AG04449 (cell line): Measurements from ENCODE around the gene SLF1.

Experiments
- CTCF ChIA-PET: fragments of 350-600 bp; formaldehyde crosslinking; extraction: SDS; loops from one replicate; lab custom pipeline; 2021; ENCODE audit warnings: antibody characterized with exemption; lab: Yijun Ruan, JAX
- POLR2A ChIA-PET: fragments of 400-600, 350-600 bp; formaldehyde crosslinking; extraction: SDS; loops from one replicate; lab custom pipeline; 2020; ENCODE audit warnings: antibody characterized with exemption, inconsistent platforms; lab: Yijun Ruan, JAX
- DNase-seq: peaks from one replicate; pipeline ENCODE4 v3.0.0-alpha.2; 2010; ENCODE audit warnings: low read depth, low spot score
- H3K4me3 ChIP-seq: 2 replicates; pipeline ENCODE4 v1.5.1; 2011; ENCODE audit warnings: low read depth, mild to moderate bottlenecking, control low read depth, low read length
- TF ChIP-seq, protein P1 (sequence below): IDR thresholded peaks from one replicate; pipeline ENCODE4 v1.5.1; 2011; ENCODE audit warnings: mild to moderate bottlenecking, moderate library complexity, low read length, control low read depth, inconsistent platforms; ENCODE audit not compliant: insufficient read depth; ENCODE audit errors: missing control alignments

Gene SLF1

DNA sequence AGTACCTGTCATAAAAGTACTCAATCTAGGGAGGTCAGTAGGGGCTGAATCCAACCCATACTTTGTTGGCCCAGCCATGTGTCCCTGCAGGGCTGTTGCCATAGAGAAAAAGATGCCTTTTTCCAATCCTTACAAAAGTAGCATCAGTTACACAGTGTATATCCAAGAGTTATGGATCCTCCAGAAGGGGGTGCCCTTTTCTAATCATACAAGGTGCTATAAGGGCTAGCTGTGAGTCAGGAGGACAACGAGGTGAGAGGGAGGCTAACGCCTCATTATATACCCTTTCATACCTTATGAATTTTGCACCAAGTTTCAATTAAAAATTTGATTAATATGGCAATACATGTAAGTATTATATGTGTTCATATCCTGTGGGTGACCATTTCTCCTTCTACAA lies 4.9 kb upstream of the SLF1 start:
- CTCF ChIA-PET = interaction anchor here (0.8 kb wide), 1 partner anchor 125 kb away, joined by 3 read pairs; no protein-coding TSS in a partner anchor
- no peak overlapping the region for H3K4me3 ChIP-seq
- TF ChIP-seq, protein P1, sequence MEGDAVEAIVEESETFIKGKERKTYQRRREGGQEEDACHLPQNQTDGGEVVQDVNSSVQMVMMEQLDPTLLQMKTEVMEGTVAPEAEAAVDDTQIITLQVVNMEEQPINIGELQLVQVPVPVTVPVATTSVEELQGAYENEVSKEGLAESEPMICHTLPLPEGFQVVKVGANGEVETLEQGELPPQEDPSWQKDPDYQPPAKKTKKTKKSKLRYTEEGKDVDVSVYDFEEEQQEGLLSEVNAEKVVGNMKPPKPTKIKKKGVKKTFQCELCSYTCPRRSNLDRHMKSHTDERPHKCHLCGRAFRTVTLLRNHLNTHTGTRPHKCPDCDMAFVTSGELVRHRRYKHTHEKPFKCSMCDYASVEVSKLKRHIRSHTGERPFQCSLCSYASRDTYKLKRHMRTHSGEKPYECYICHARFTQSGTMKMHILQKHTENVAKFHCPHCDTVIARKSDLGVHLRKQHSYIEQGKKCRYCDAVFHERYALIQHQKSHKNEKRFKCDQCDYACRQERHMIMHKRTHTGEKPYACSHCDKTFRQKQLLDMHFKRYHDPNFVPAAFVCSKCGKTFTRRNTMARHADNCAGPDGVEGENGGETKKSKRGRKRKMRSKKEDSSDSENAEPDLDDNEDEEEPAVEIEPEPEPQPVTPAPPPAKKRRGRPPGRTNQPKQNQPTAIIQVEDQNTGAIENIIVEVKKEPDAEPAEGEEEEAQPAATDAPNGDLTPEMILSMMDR = no peak
- POLR2A ChIA-PET = no interaction called here
- DNase-seq = no peak

DNA sequence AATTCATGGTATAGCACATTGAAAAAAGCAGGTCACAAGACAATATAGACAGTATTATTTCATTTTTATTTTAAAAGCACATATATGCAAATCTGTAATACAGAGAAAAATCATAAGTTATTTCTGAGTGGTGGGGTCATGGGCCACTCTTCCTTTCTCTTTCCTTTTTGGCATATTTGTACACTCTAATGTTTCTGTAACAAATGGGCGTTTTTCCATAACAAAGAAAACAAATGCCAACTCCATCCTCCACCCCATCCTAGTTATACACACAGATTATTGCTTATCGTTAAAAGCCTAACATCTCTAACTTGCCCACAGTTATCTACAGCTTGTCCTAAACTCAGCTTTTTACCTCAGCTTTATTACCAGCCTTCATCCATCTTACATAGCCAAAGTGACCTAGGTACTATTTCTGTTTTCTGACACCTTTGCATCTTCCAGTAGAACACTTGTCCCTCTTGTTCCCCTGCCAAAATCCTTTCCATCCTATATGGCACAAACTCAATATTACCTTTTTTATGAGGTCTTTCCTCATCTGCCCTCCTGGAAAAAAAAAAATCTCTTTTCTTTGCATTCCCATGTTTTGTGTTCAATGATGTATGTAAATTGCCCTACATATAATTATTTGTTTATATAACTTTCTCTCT lies 4.2 kb upstream of the SLF1 start:
- TF ChIP-seq, protein P1 = no peak
- H3K4me3 ChIP-seq = no peak overlapping the region
- DNase-seq = no peak
- ChIA-PET POLR2A (no interaction called here), CTCF (interaction anchor here (0.8 to 1.0 kb wide), 2 partner anchors 16 to 124 kb away, joined by 3 read pairs; no protein-coding TSS in a partner anchor)

DNA sequence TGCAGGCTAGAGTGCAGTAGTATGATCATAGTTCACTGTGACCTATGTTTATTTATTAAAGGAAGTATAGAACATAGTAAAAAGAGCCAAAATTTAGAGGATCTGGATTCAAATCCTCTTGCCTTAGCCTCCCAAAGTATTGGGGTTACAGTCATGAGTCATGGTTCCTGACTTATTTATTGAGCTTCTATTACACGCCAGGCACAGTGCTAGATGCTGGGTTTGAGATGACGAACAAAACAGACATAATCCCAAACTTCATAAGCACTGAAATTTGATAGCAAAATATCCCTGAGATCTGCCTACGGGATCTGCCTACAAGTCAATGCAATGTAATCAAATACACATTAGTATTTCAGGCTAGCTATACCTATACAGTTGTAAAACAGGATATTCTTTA lies 2.6 kb upstream of the SLF1 start:
- TF ChIP-seq, protein P1 = no peak
- CTCF ChIA-PET = no interaction called here
- POLR2A ChIA-PET = no interaction called here
- no peak for DNase-seq
- no peak overlapping the region for H3K4me3 ChIP-seq

DNA sequence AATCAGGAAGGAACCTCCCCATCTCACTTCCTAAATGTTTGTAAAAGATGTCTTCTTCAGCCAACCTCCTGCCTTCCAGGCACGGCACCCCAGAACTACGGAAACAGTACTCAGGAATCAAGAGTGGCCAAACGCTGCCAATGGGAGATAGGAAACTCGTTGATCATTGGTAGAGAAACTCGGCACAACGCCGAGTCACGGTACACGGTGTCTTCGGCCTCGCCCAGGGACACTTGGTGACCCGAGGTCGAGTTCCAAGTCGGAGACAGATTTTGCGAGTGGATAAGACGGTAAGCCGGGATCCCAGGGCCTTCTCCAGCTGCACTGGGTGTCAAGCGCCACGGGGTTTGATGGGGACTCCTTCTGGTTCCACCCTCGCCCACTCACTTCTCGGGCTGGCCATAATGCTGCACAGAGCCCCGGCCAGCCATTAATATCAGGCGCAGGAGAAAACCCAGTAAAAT lies 408 bp upstream of the SLF1 start:
- POLR2A ChIA-PET = no interaction called here
- DNase-seq = peak; percentile 5
- peak overlapping the region; percentile 82 for H3K4me3 ChIP-seq
- CTCF ChIA-PET = no interaction called here
- TF ChIP-seq, protein P1 = no peak

DNA sequence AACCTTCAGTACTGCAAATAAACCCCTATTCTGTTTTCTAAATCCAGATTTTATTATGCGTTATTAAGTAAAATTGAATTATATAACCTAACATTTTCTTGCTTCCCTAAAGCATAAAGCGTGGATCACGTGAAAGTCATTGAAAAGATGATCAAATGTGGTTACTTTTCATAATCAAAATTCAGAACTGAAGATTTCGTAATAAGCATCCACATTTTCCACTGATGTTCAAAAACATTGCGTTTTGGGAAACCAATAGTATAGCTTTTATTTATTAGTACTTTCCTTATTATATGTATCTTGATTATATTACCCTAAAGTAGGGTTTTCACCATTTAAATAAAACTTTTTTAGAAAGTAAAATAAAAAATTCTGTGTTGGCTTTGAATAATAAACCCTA lies 1.8 kb downstream of the SLF1 start:
- DNase-seq = no peak
- POLR2A ChIA-PET = no interaction called here
- CTCF ChIA-PET = no interaction called here
- H3K4me3 ChIP-seq = no peak overlapping the region
- TF ChIP-seq, protein P1 = no peak

DNA sequence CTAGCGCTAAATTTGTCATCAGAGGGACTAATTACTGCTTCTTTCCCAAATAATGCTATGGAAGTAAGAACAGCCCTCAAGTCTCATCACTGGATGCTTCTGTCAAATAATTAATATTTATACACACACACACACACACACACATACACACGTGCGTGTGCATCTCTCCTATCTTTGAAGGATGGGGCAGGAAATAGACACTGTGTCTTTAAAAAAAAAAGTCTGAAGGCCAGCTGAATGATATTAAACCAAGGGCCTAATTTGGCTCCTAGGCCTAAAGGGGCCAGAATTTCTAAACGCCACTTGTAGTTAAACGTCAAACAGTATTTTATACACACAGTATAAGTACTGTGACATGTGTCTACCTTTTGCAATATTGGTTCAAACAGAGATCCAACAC lies 3.3 kb downstream of the SLF1 start:
- TF ChIP-seq, protein P1 = no peak
- no peak overlapping the region for H3K4me3 ChIP-seq
- POLR2A ChIA-PET = no interaction called here
- no peak for DNase-seq
- CTCF ChIA-PET = no interaction called here
